Common myeloid progenitor, CD34-positive (primary cell): Measurements from ENCODE around the gene KDM4C.

Experiments
- CTCF ChIA-PET: fragments of 350-600 bp; sonication (Branson Sonifier 250); formaldehyde crosslinking; loops from one replicate; lab custom pipeline; 2021; ENCODE audit warnings: antibody characterized with exemption; lab: Charles Lee
- POLR2A ChIA-PET: fragments of 350-600 bp; sonication (Branson Sonifier 250); formaldehyde crosslinking; loops from one replicate; lab custom pipeline; 2021; ENCODE audit warnings: antibody characterized with exemption; lab: Charles Lee
- DNase-seq, 3 donors: peaks; one replicate each; pipeline versions ENCODE4 v3.0.0 to v3.0.0-alpha.2; 2013
- H3K27ac ChIP-seq, 2 experiments: 1 replicate in 1 of 2; 2 replicates in 1 of 2; pipeline ENCODE4 v1.7.0; 2013; ENCODE audit warnings: inconsistent platforms in 2 of 2, low read length in 2 of 2, mild to moderate bottlenecking in 2 of 2, low read depth in 1 of 2, moderate library complexity in 1 of 2; ENCODE audit not compliant: severe bottlenecking in 2 of 2, insufficient read depth in 1 of 2, poor library complexity in 1 of 2
- H3K27me3 ChIP-seq, 5 experiments: replicated peaks in 2 of 5; 1 replicate in 3 of 5; 2 replicates in 2 of 5; pipeline versions ENCODE4 v1.6.1 to v1.7.0; 2013; ENCODE audit warnings: low read length in 4 of 5, mild to moderate bottlenecking in 2 of 5, moderate library complexity in 2 of 5, inconsistent platforms in 1 of 5; ENCODE audit not compliant: insufficient read depth in 5 of 5, control insufficient read depth in 4 of 5
- H3K36me3 ChIP-seq, 4 experiments: 1 replicate in 2 of 4; 2 replicates in 2 of 4; pipeline versions ENCODE4 v1.6.1 to v1.7.0; 2013; ENCODE audit warnings: low read length in 3 of 4, control low read depth in 1 of 4, mild to moderate bottlenecking in 1 of 4; ENCODE audit not compliant: control insufficient read depth in 4 of 4, insufficient read depth in 4 of 4
- H3K4me1 ChIP-seq, 4 experiments: 1 replicate in 3 of 4; 2 replicates in 1 of 4; pipeline versions ENCODE4 v1.6.1 to v1.7.1; 2013; ENCODE audit warnings: low read length in 3 of 4, mild to moderate bottlenecking in 3 of 4, control low read depth in 1 of 4, inconsistent platforms in 1 of 4, moderate library complexity in 1 of 4; ENCODE audit not compliant: control insufficient read depth in 4 of 4, insufficient read depth in 4 of 4; ENCODE audit errors: control extremely low read depth in 1 of 4
- H3K4me3 ChIP-seq, 7 experiments: 1 replicate in 4 of 7; 2 replicates in 3 of 7; pipeline versions ENCODE4 v1.5.1 to v1.7.0; 2013; ENCODE audit warnings: mild to moderate bottlenecking in 7 of 7, low read length in 6 of 7, moderate library complexity in 6 of 7, inconsistent platforms in 2 of 7, low read depth in 2 of 7, control low read depth in 1 of 7; ENCODE audit not compliant: insufficient read depth in 4 of 7, control insufficient read depth in 1 of 7; ENCODE audit errors: extremely low read depth in 1 of 7
- H3K9me3 ChIP-seq, 5 experiments: 1 replicate in 4 of 5; 2 replicates in 1 of 5; pipeline versions ENCODE4 v1.6.1 to v1.7.1; 2013; ENCODE audit warnings: low read length in 4 of 5, mild to moderate bottlenecking in 2 of 5, inconsistent platforms in 1 of 5, low read depth in 1 of 5, moderate library complexity in 1 of 5; ENCODE audit not compliant: control insufficient read depth in 4 of 5, insufficient read depth in 2 of 5; ENCODE audit errors: control extremely low read depth in 1 of 5
- WGBS: methylation state at CpG from one replicate; pipeline ENCODE4 v1.1.5; 2013; ENCODE audit not compliant: insufficient coverage; 5-methylcytosine and 5-hydroxymethylcytosine counted together

KDM4C gene

GRCh38 chr9:7140401-7140800 lies 382.6 kb downstream of the KDM4C start:
- 92% methylated on average over 2 of the region's 2 CpGs for WGBS
- no peak for DNase-seq
- H3K27ac ChIP-seq: no peak overlapping the region
- no peaks in the 10 kb centered on the region for H3K27me3 ChIP-seq
- H3K4me3 ChIP-seq: no peak overlapping the region
- H3K36me3 ChIP-seq: peaks cover 4 to 11% (median 5%) of the 10 kb centered on the region in 4 experiments
- ChIA-PET POLR2A (no interaction called here), CTCF (no interaction called here)
- no peaks in the 10 kb centered on the region for H3K9me3 ChIP-seq
- H3K4me1 ChIP-seq: no peaks in the 10 kb centered on the region

- H3K4me3 ChIP-seq: no peak overlapping the region
- CTCF ChIA-PET: interaction anchor here (1.2 kb wide), 1 partner anchor 91 kb away, joined by 3 read pairs; no protein-coding TSS in a partner anchor
- H3K4me1 ChIP-seq: peaks cover 0 to 2% (median under 1%) of the 10 kb centered on the region in 4 experiments
- no peaks in the 10 kb centered on the region for H3K27me3 ChIP-seq
- H3K27ac ChIP-seq: no peak overlapping the region
- no peak for DNase-seq
- WGBS: 100% methylated on average over 2 of the region's 2 CpGs
- peaks cover 0 to 9% (median 4%) of the 10 kb centered on the region in 5 experiments for H3K9me3 ChIP-seq
- H3K36me3 ChIP-seq: peaks cover 0 to 12% (median 12%) of the 10 kb centered on the region in 4 experiments
- POLR2A ChIA-PET: no interaction called here
Observed at GRCh38 chr9:7143645-7144200, 385.9 kb downstream of the KDM4C start.

GRCh38 chr9:7144265-7145046 lies 386.7 kb downstream of the KDM4C start:
- peaks cover 0 to 12% (median 12%) of the 10 kb centered on the region in 4 experiments for H3K36me3 ChIP-seq
- no peak overlapping the region for H3K4me3 ChIP-seq
- no peak for DNase-seq
- H3K27me3 ChIP-seq: no peaks in the 10 kb centered on the region
- 100% methylated on average over 6 of the region's 10 CpGs for WGBS
- peaks cover 0 to 13% (median 4%) of the 10 kb centered on the region in 5 experiments for H3K9me3 ChIP-seq
- ChIA-PET POLR2A (no interaction called here), CTCF (interaction anchor here (1.6 kb wide), 1 partner anchor 29 kb away, joined by 4 read pairs; no protein-coding TSS in a partner anchor)
- H3K4me1 ChIP-seq: peaks cover 0 to 9% (median 7%) of the 10 kb centered on the region in 4 experiments
- no peak overlapping the region for H3K27ac ChIP-seq

GRCh38 chr9:7145361-7146069 lies 387.7 kb downstream of the KDM4C start:
- 100% methylated on average over 2 of the region's 8 CpGs for WGBS
- Histone ChIP-seq H3K36me3 (peaks cover 0 to 12% (median 10%) of the 10 kb centered on the region in 4 experiments), H3K4me1 (peaks cover 0 to 20% (median 18%) of the 10 kb centered on the region in 4 experiments), H3K27ac (no peak overlapping the region), H3K9me3 (peaks cover 0 to 13% (median 4%) of the 10 kb centered on the region in 5 experiments), H3K27me3 (no peaks in the 10 kb centered on the region), H3K4me3 (no peak overlapping the region)
- ChIA-PET POLR2A (no interaction called here), CTCF (interaction anchor here (1.6 kb wide), 1 partner anchor 27 kb away, joined by 4 read pairs; no protein-coding TSS in a partner anchor)
- no peak for DNase-seq

GRCh38 chr9:7146582-7146981 lies 388.8 kb downstream of the KDM4C start:
- H3K27ac ChIP-seq: no peak overlapping the region
- H3K4me3 ChIP-seq: no peak overlapping the region
- H3K4me1 ChIP-seq: peaks cover 0 to 26% (median 20%) of the 10 kb centered on the region in 4 experiments
- DNase-seq: no peak
- ChIA-PET POLR2A (interaction anchor here (0.6 kb wide), 2 partner anchors 187 to 1989 kb away, joined by 3 read pairs; no protein-coding TSS in a partner anchor), CTCF (no interaction called here)
- WGBS: 96% methylated on average over 4 of the region's 5 CpGs
- no peaks in the 10 kb centered on the region for H3K27me3 ChIP-seq
- H3K36me3 ChIP-seq: peaks cover 0 to 12% (median 10%) of the 10 kb centered on the region in 4 experiments
- H3K9me3 ChIP-seq: peaks cover 0 to 13% (median 4%) of the 10 kb centered on the region in 5 experiments

GRCh38 chr9:7147121-7148090 lies 389.6 kb downstream of the KDM4C start:
- peaks cover 0 to 12% (median 9%) of the 10 kb centered on the region in 4 experiments for H3K36me3 ChIP-seq
- H3K27me3 ChIP-seq: no peaks in the 10 kb centered on the region
- no peak overlapping the region for H3K4me3 ChIP-seq
- DNase-seq: no peak
- H3K9me3 ChIP-seq: peaks cover 0 to 13% (median 4%) of the 10 kb centered on the region in 5 experiments
- ChIA-PET CTCF (interaction anchor here (1.2 to 1.5 kb wide), 2 partner anchors 12 to 13 kb away, joined by 3 read pairs; no protein-coding TSS in a partner anchor), POLR2A (interaction anchor here (0.6 kb wide), 2 partner anchors 188 to 1990 kb away, joined by 3 read pairs; no protein-coding TSS in a partner anchor)
- no peak overlapping the region for H3K27ac ChIP-seq
- peaks cover 0 to 26% (median 20%) of the 10 kb centered on the region in 4 experiments for H3K4me1 ChIP-seq
- WGBS: 91% methylated on average over 14 of the region's 14 CpGs
